Karpas-422 (cell line): Measurements from ENCODE around the gene EMC10. TPM values are rescaled to one million over a fixed set of nuclear protein-coding genes. Genes with fewer than 3 reads are reported as not detected.
A peak's percentile ranks its signal among the peaks of the same experiment; 100 is the strongest.
"Not testable (repeated sequence)": the region's sequence is repeated elsewhere in the genome, so short reads cannot be mapped to it uniquely, and the experiment has no call there.

Source experiments
- DNase-seq: peaks from one replicate; pipeline ENCODE4 v3.0.0-alpha.2; 2015
- H2AFZ ChIP-seq: fragments of 200-600 bp; sonication (generic); 2 replicates; pipeline ENCODE4 v1.6.1; 2014; ENCODE audit warnings: antibody characterized with exemption, low read length, mixed read lengths
- H3K27ac ChIP-seq: fragments of 200-600 bp; sonication (generic); 2 replicates; pipeline ENCODE4 v1.5.1; 2014; ENCODE audit warnings: mild to moderate bottlenecking, low read length, moderate library complexity
- H3K27me3 ChIP-seq: fragments of 200-600 bp; sonication (generic); 2 replicates; pipeline ENCODE4 v1.6.1; 2014; ENCODE audit warnings: low read length, mixed read lengths
- H3K36me3 ChIP-seq: fragments of 200-600 bp; sonication (generic); 2 replicates; pipeline ENCODE4 v1.6.1; 2014; ENCODE audit warnings: low read length, mixed read lengths; ENCODE audit not compliant: insufficient read depth
- H3K4me1 ChIP-seq: fragments of 200-600 bp; sonication (generic); 2 replicates; pipeline ENCODE4 v1.6.1; 2014; ENCODE audit warnings: mild to moderate bottlenecking, low read length, mixed read lengths
- H3K4me2 ChIP-seq: fragments of 200-600 bp; sonication (generic); 2 replicates; pipeline ENCODE4 v1.6.1; 2014; ENCODE audit warnings: low read length, low read depth, mild to moderate bottlenecking; ENCODE audit not compliant: poor library complexity, severe bottlenecking
- H3K4me3 ChIP-seq: fragments of 200-600 bp; sonication (generic); 2 replicates; pipeline ENCODE4 v1.5.1; 2014; ENCODE audit warnings: mild to moderate bottlenecking, antibody characterized with exemption, low read length, mixed read lengths
- H3K79me2 ChIP-seq: fragments of 200-600 bp; sonication (generic); 2 replicates; pipeline ENCODE4 v1.6.1; 2014; ENCODE audit warnings: mild to moderate bottlenecking, low read length, mixed read lengths
- H3K9ac ChIP-seq: fragments of 200-600 bp; sonication (generic); 2 replicates; pipeline ENCODE4 v1.6.0; 2014; ENCODE audit warnings: low read length
- H3K9me2 ChIP-seq: fragments of 200-600 bp; sonication (generic), shearing (Covaris generic); replicated peaks from 2 replicates; pipeline ENCODE4 v1.6.0; 2014; ENCODE audit warnings: mild to moderate bottlenecking, low read length, moderate library complexity; ENCODE audit not compliant: insufficient read depth
- H3K9me3 ChIP-seq: fragments of 300-700, 200-600 bp; sonication (generic); 2 replicates; pipeline ENCODE4 v1.6.1; 2014; ENCODE audit warnings: low read length, mixed read lengths
- H4K20me1 ChIP-seq: fragments of 200-600 bp; sonication (generic); 2 replicates; pipeline ENCODE4 v1.6.1; 2014; ENCODE audit warnings: mild to moderate bottlenecking, antibody characterized with exemption, low read length, low read depth; ENCODE audit not compliant: insufficient read depth
- total RNA-seq: library from RNA; depleted of rRNA; stranded (reverse); fragments of >200 nt; shearing (Covaris generic); gene quantifications from 2 replicates; pipeline ENCODE4 v1.2.3, GENCODE V29; 2014; ENCODE audit warnings: low replicate concordance

Gene EMC10
- total RNA-seq, 1 experiment from 2014 or later, result 63.7 TPM

- Histone ChIP-seq H3K9me2 (no peaks in the 10 kb centered on the region), H4K20me1 (no peaks in the 10 kb centered on the region), H3K36me3 (no peaks in the 10 kb centered on the region), H3K79me2 (no peaks in the 10 kb centered on the region), H3K9me3 (no peaks in the 10 kb centered on the region), H3K27me3 (no peaks in the 10 kb centered on the region), H3K4me1 (no peaks in the 10 kb centered on the region), H2AFZ (no peak overlapping the region), H3K9ac (no peak overlapping the region), H3K4me2 (no peak overlapping the region), H3K4me3 (no peak overlapping the region), H3K27ac (no peak overlapping the region)
- DNase-seq, result no peak
Observed at GRCh38 chr19:50466706-50467039, 9.6 kb upstream of the EMC10 start.

- H2AFZ ChIP-seq, result no peak overlapping the region
Observed at GRCh38 chr19:50467566-50467965, 8.7 kb upstream of the EMC10 start.

DNA sequence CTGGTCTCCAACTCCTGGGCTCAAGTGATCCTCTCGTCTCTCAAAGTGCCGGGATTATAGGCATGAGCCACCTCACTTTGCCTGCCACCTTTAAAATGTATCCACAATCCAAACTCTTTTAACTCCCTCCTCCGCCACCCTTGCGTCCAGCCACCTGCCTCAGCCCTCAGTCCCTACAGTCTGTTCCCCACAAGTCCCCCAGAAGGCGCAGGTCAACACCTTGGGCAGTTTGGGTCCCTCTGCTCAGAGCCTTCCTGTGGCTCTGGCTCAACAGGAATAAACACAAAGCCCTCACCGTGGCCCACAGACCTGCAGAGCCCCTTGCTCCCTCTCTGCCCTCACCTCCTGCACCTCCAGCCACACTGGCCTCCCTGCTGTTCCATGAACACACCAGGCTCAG lies 7.5 kb upstream of the EMC10 start:
- Histone ChIP-seq H3K9me2 (no peaks in the 10 kb centered on the region), H3K4me1 (no peaks in the 10 kb centered on the region), H3K79me2 (no peaks in the 10 kb centered on the region), H3K9me3 (no peaks in the 10 kb centered on the region), H3K4me3 (no peak overlapping the region), H3K36me3 (no peaks in the 10 kb centered on the region), H3K27me3 (no peaks in the 10 kb centered on the region), H3K9ac (no peak overlapping the region), H3K27ac (no peak overlapping the region), H4K20me1 (no peaks in the 10 kb centered on the region), H3K4me2 (no peak overlapping the region), H2AFZ (no peak overlapping the region)
- no peak for DNase-seq

More at GRCh38 chr19:50467566-50467965, 8.7 kb upstream of the EMC10 start:
- H3K9me2 ChIP-seq, result no peaks in the 10 kb centered on the region
- H3K9me3 ChIP-seq, result no peaks in the 10 kb centered on the region
- no peak overlapping the region for H3K4me3 ChIP-seq
- no peaks in the 10 kb centered on the region for H4K20me1 ChIP-seq
- H3K9ac ChIP-seq, result no peak overlapping the region
- H3K79me2 ChIP-seq, result no peaks in the 10 kb centered on the region
- H3K27ac ChIP-seq, result no peak overlapping the region
- H3K27me3 ChIP-seq, result no peaks in the 10 kb centered on the region
- H3K36me3 ChIP-seq, result no peaks in the 10 kb centered on the region
- DNase-seq, result no peak
- no peak overlapping the region for H3K4me2 ChIP-seq
- H3K4me1 ChIP-seq, result no peaks in the 10 kb centered on the region

DNA sequence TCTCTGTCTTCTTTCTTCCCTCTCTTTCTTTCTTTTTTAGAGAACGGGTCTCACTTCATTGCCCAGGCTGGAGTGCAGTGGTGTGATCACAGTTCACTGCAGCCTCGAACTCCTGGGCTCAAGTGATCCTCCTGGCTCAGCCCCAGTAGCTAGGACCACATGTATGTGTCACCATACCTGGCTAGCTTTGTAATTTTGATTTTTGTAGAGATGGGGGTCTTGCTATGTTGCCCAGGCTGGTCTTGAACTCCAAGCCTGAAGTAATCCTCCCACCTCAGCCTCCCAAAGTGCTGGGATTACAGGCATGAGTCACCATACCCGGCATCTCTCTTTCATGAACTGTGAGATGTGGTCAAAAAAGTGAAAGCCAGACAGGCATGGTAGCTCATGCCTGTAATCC lies 3.0 kb upstream of the EMC10 start:
- not testable (repeated sequence) for H3K27ac ChIP-seq, H3K4me1 ChIP-seq, H3K9me3 ChIP-seq, H3K9me2 ChIP-seq, H2AFZ ChIP-seq, H3K4me3 ChIP-seq, H4K20me1 ChIP-seq, H3K9ac ChIP-seq, H3K27me3 ChIP-seq, H3K4me2 ChIP-seq, DNase-seq
- Histone ChIP-seq H3K36me3 (peaks cover 10% of the 10 kb centered on the region), H3K79me2 (peaks cover 19% of the 10 kb centered on the region)

GRCh38 chr19:50475101-50475568 lies 1.2 kb upstream of the EMC10 start:
- no peak for DNase-seq
- H3K36me3 ChIP-seq, result peaks cover 28% of the 10 kb centered on the region
- H4K20me1 ChIP-seq, result no peaks in the 10 kb centered on the region
- H3K27ac ChIP-seq, result no peak overlapping the region
- H3K4me1 ChIP-seq, result peaks cover 8% of the 10 kb centered on the region
- H3K9me2 ChIP-seq, result no peaks in the 10 kb centered on the region
- no peak overlapping the region for H3K4me2 ChIP-seq
- H3K4me3 ChIP-seq, result no peak overlapping the region
- H3K27me3 ChIP-seq, result no peaks in the 10 kb centered on the region
- H3K79me2 ChIP-seq, result peaks cover 29% of the 10 kb centered on the region
- no peak overlapping the region for H3K9ac ChIP-seq
- peaks cover 9% of the 10 kb centered on the region for H3K9me3 ChIP-seq
- H2AFZ ChIP-seq, result no peak overlapping the region

DNA sequence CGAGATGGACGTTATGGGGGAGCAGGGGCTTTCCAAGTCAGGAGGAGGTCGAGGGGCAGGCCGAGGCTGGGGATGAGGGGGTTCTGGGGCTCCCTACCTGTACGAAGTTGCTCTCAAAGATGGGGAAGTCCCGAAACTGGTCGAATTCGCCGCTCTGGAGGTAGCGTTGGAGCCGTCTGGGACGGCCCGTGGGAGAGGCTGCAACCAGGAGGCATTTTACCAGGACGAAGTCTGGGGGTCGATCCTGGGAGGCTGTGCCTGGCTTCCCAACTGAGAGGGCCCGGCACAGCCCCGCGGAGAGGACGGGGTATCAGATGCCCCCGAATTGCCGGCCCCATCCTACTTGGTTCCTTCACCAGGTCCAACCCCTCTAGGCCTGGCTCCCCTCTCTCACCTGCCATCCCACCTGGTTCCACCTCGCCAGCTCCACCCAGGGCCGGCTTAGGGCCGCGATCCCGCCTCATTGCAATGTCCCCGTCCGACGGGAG lies 527 bp upstream of the EMC10 start:
- Histone ChIP-seq H3K27me3 (no peaks in the 10 kb centered on the region), H3K36me3 (peaks cover 34% of the 10 kb centered on the region), H3K9me3 (peaks cover 9% of the 10 kb centered on the region), H2AFZ (no peak overlapping the region), H3K9me2 (no peaks in the 10 kb centered on the region), H3K4me1 (peaks cover 8% of the 10 kb centered on the region), H3K4me3 (no peak overlapping the region), H3K27ac (no peak overlapping the region), H4K20me1 (no peaks in the 10 kb centered on the region), H3K4me2 (no peak overlapping the region), H3K9ac (no peak overlapping the region), H3K79me2 (peaks cover 29% of the 10 kb centered on the region)
- no peak for DNase-seq

DNA sequence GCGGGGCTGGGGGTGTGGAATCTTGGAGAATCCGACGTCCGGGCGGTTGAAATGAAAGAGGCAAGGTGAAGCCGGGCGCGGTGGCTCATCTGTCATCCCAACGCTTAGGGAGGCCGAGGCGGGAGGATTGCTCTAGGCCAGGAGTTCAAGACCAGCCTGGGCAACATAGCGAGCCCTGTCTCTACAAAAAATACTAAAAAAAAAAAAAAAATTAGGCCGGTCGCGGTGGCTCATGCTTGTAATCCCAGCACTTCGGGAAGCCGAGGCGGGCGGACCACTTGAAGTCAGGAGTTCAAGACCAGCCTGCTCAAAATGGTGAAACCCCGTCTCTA lies 566 bp downstream of the EMC10 start:
- H3K9me3 ChIP-seq, result peaks cover 9% of the 10 kb centered on the region
- H3K4me2 ChIP-seq, result peak overlapping the region; percentile 94
- H3K4me3 ChIP-seq, result peak overlapping the region; percentile 98
- no peaks in the 10 kb centered on the region for H3K27me3 ChIP-seq
- H3K9ac ChIP-seq, result peak overlapping the region; percentile 99
- DNase-seq, result no peak
- H2AFZ ChIP-seq, result 0 out of 2 replicates have a peak overlapping the region, but pooled peaks have one; percentile 82
- peaks cover 38% of the 10 kb centered on the region for H3K36me3 ChIP-seq
- peaks cover 8% of the 10 kb centered on the region for H3K4me1 ChIP-seq
- no peaks in the 10 kb centered on the region for H4K20me1 ChIP-seq
- H3K9me2 ChIP-seq, result no peaks in the 10 kb centered on the region
- peaks cover 29% of the 10 kb centered on the region for H3K79me2 ChIP-seq
- H3K27ac ChIP-seq, result peak overlapping the region; percentile 84

DNA sequence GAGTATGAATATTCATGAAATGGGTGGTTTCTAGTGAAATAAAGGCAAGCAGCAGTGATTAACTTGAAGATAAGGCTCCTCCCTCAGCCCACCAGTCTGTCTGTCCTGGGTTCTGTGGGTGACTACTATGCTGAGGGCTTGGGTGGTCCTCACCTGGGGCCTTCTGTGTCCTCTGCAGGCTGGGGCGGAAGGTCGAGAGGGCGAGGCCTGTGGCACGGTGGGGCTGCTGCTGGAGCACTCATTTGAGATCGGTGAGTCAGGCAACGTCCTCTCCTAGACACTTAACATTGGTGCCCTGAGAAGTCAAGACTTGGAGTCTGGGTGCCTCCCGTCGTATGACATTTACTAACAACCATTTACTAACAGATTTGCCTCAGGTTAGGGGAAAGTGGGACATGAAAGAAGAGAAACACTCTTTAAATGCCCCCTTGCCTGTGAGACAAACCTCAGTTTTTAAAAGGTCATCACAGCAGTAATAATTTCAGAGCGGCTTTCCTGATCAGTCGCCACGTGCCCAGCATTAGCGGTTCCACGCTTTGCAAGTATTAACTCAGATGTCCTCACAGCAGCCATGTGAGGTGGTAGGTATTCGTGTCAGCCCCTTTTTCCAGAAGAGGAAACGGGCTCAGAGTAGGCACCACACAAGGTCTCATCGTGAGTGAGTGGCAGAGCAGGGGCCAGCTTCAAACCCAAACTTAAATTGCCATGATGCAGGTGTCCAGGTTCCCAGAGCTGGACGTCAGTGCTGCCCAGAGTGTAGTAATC lies 1.6 kb downstream of the EMC10 start:
- Histone ChIP-seq H3K27ac (no peak overlapping the region), H3K36me3 (peaks cover 46% of the 10 kb centered on the region), H3K9me3 (peaks cover 9% of the 10 kb centered on the region), H3K4me2 (peak overlapping the region; percentile 94), H3K9ac (no peak overlapping the region), H2AFZ (no peak overlapping the region), H3K4me3 (peak overlapping the region; percentile 98), H3K79me2 (peaks cover 29% of the 10 kb centered on the region), H4K20me1 (no peaks in the 10 kb centered on the region), H3K27me3 (no peaks in the 10 kb centered on the region), H3K9me2 (no peaks in the 10 kb centered on the region), H3K4me1 (peaks cover 8% of the 10 kb centered on the region)
- no peak for DNase-seq
